H9 (cell line): ENCODE results near the gene PTPRC. TPM values are rescaled to one million over a fixed set of nuclear protein-coding genes. Genes with fewer than 3 reads are reported as not detected.

ENCODE experiments used
- DNase-seq: peaks from one replicate; pipeline ENCODE4 v3.0.0-alpha.2; 2017
- H2AFZ ChIP-seq: one replicate; pipeline ENCODE4 v1.6.1; 2013; ENCODE audit warnings: mild to moderate bottlenecking, low read length, control low read depth, moderate library complexity
- H2AK5ac ChIP-seq: 2 replicates; pipeline ENCODE4 v1.6.1; 2013; ENCODE audit warnings: low read length, control low read depth, mixed read lengths; ENCODE audit not compliant: insufficient read length
- H2BK120ac ChIP-seq: one replicate; pipeline ENCODE4 v1.6.1; 2013; ENCODE audit warnings: low read depth, mild to moderate bottlenecking, low read length, control low read depth, inconsistent platforms; ENCODE audit not compliant: poor library complexity, severe bottlenecking
- H2BK12ac ChIP-seq: 2 replicates; pipeline ENCODE4 v1.6.1; 2013; ENCODE audit warnings: low read length, control low read depth, mixed read lengths, low read depth; ENCODE audit not compliant: insufficient read length
- H2BK15ac ChIP-seq: 2 replicates; pipeline ENCODE4 v1.6.1; 2013; ENCODE audit warnings: low read depth, low read length, control low read depth
- H2BK20ac ChIP-seq: one replicate; pipeline ENCODE4 v1.6.1; 2013; ENCODE audit warnings: low read depth, mild to moderate bottlenecking, low read length, control low read depth, inconsistent platforms; ENCODE audit not compliant: poor library complexity, severe bottlenecking
- H2BK5ac ChIP-seq: 2 replicates; pipeline ENCODE4 v1.6.1; 2013; ENCODE audit warnings: low read length, control low read depth, mixed read lengths; ENCODE audit not compliant: insufficient read length
- H3K14ac ChIP-seq: 2 replicates; pipeline ENCODE4 v1.6.1; 2013; ENCODE audit warnings: low read length, control low read depth; ENCODE audit not compliant: insufficient read depth
- H3K18ac ChIP-seq: 2 replicates; pipeline ENCODE4 v1.6.1; 2013; ENCODE audit warnings: low read depth, mild to moderate bottlenecking, mixed read lengths, low read length, control low read depth; ENCODE audit not compliant: insufficient read length
- H3K23ac ChIP-seq: 2 replicates; pipeline ENCODE4 v1.6.1; 2013; ENCODE audit warnings: low read length, control low read depth, mixed read lengths, low read depth; ENCODE audit not compliant: insufficient read length
- H3K23me2 ChIP-seq: 2 replicates; pipeline ENCODE4 v1.6.1; 2013; ENCODE audit warnings: low read depth, mild to moderate bottlenecking, mixed read lengths, low read length, control low read depth; ENCODE audit not compliant: insufficient read length, poor library complexity, severe bottlenecking
- H3K27ac ChIP-seq: 2 replicates; pipeline ENCODE4 v1.5.1; 2013; ENCODE audit warnings: low read length, control low read depth, mixed read lengths, low read depth; ENCODE audit not compliant: insufficient read length
- H3K27me3 ChIP-seq: 2 replicates; pipeline ENCODE4 v1.6.1; 2013; ENCODE audit warnings: low read length, control low read depth, inconsistent platforms; ENCODE audit not compliant: insufficient read depth
- H3K4ac ChIP-seq: 2 replicates; pipeline ENCODE4 v1.6.1; 2013; ENCODE audit warnings: low read depth, mild to moderate bottlenecking, control low read depth, inconsistent platforms, low read length, moderate library complexity
- H3K4me1 ChIP-seq: 2 replicates; pipeline ENCODE4 v1.6.1; 2013; ENCODE audit warnings: low read length, control low read depth, inconsistent platforms; ENCODE audit not compliant: insufficient read depth
- H3K4me2 ChIP-seq: 2 replicates; pipeline ENCODE4 v1.6.1; 2013; ENCODE audit warnings: low read length, control low read depth, mixed read lengths; ENCODE audit not compliant: insufficient read length, insufficient read depth
- H3K56ac ChIP-seq: 2 replicates; pipeline ENCODE4 v1.6.1; 2013; ENCODE audit warnings: low read depth, mild to moderate bottlenecking, mixed read lengths, low read length, control low read depth; ENCODE audit not compliant: insufficient read length
- H3K79me1 ChIP-seq: 2 replicates; pipeline ENCODE4 v1.6.1; 2013; ENCODE audit warnings: low read depth, mild to moderate bottlenecking, moderate library complexity, low read length, control low read depth, inconsistent platforms; ENCODE audit not compliant: insufficient read depth, poor library complexity, severe bottlenecking
- H3K79me2 ChIP-seq: 2 replicates; pipeline ENCODE4 v1.6.1; 2013; ENCODE audit warnings: low read length, control low read depth, inconsistent platforms; ENCODE audit not compliant: insufficient read depth
- H3K9ac ChIP-seq: 2 replicates; pipeline ENCODE4 v1.6.1; 2013; ENCODE audit warnings: low read length, control low read depth, mixed read lengths; ENCODE audit not compliant: insufficient read length; ENCODE audit errors: extremely low read depth
- H3K9me3 ChIP-seq: one replicate; pipeline ENCODE4 v1.6.1; 2013; ENCODE audit warnings: low read depth, low read length, inconsistent platforms; ENCODE audit not compliant: control insufficient read depth
- H3T11ph ChIP-seq: one replicate; pipeline ENCODE4 v1.6.1; 2013; ENCODE audit warnings: mild to moderate bottlenecking, low read length, control low read depth, inconsistent platforms
- H4K20me1 ChIP-seq: one replicate; pipeline ENCODE4 v1.6.1; 2013; ENCODE audit not compliant: control insufficient read depth, insufficient read length, insufficient read depth
- H4K5ac ChIP-seq: 2 replicates; pipeline ENCODE4 v1.6.1; 2013; ENCODE audit warnings: low read depth, mild to moderate bottlenecking, mixed read lengths, low read length, control low read depth; ENCODE audit not compliant: insufficient read length
- H4K8ac ChIP-seq: replicated peaks from 2 replicates; pipeline ENCODE4 v1.6.1; 2013; ENCODE audit warnings: low read length, control low read depth, mixed read lengths, low read depth; ENCODE audit not compliant: insufficient read length
- H4K91ac ChIP-seq: 2 replicates; pipeline ENCODE4 v1.6.1; 2013; ENCODE audit warnings: low read depth, mild to moderate bottlenecking, moderate library complexity, mixed read lengths, low read length, control low read depth; ENCODE audit not compliant: insufficient read length
- H3K27ac Mint-ChIP-seq, 3 experiments: 2 replicates in 2 of 3; 3 replicates in 1 of 3; pipeline ENCODE4 v1.8.0; 2020 to 2021; ENCODE audit warnings: mixed read lengths in 3 of 3, mild to moderate bottlenecking in 1 of 3, moderate library complexity in 1 of 3
- H3K27me3 Mint-ChIP-seq: 2 replicates; pipeline ENCODE4 v1.8.0; 2021; ENCODE audit warnings: low read depth, mild to moderate bottlenecking, moderate library complexity, mixed read lengths
- H3K36me3 Mint-ChIP-seq, 3 experiments: 2 replicates in 2 of 3; 3 replicates in 1 of 3; pipeline ENCODE4 v1.8.0; 2020 to 2021; ENCODE audit warnings: low read depth in 3 of 3, mixed read lengths in 3 of 3; ENCODE audit not compliant: insufficient read depth in 1 of 3
- H3K4me1 Mint-ChIP-seq, 2 experiments: 2 replicates each; pipeline ENCODE4 v1.8.0; 2020; ENCODE audit warnings: mixed read lengths in 2 of 2
- H3K4me3 Mint-ChIP-seq, 2 experiments: 2 replicates in 1 of 2; 3 replicates in 1 of 2; pipeline ENCODE4 v1.8.0; 2020 to 2021; ENCODE audit warnings: mild to moderate bottlenecking in 2 of 2, mixed read lengths in 2 of 2, moderate library complexity in 1 of 2
- H3K9me3 Mint-ChIP-seq, 2 experiments: 2 replicates in 1 of 2; 3 replicates in 1 of 2; pipeline ENCODE4 v1.8.0; 2020; ENCODE audit warnings: mild to moderate bottlenecking in 2 of 2, mixed read lengths in 2 of 2, moderate library complexity in 1 of 2
- CTCF ChIP-seq: fragments of 200-600 bp; sonication (generic); conservative IDR thresholded peaks from 3 replicates; pipeline ENCODE4 v1.8.0; 2021; ENCODE audit warnings: antibody characterized with exemption, mild to moderate bottlenecking
- WGBS: extraction: QIAGEN DNeasy Blood & Tissue Kit; methylation state at CpG from one replicate; pipeline ENCODE4 v1.1.7; 2013; ENCODE audit warnings: missing lambda C conversion rate, low lambda C conversion rate, mixed read lengths; ENCODE audit not compliant: insufficient read length; ENCODE audit errors: extremely low coverage; 5-methylcytosine and 5-hydroxymethylcytosine counted together
- total RNA-seq: library from RNA; stranded (reverse); gene quantifications from 2 replicates; pipeline ENCODE4 v1.2.1, GENCODE V29; 2021

The PTPRC gene
- total RNA-seq, 1 experiment from 2014 or later = not detected

DNA sequence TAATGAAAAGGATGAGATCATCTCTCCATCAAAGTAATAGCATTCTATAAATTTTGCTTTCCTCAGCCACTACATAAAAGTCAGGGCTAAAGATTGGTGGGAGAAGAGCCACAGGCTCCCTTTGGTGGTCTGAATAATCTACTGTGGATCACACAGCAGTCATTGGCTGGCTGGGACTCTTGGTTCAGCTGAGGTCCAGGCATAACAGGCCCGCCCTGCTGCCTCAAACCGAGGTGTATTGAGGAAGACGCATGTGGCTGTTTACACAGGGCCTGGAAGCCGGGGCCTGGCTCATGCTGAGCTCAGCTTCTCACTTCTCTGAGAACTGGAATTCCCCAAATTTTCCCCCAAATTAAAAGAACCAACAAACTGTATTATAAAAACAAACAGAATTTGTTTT is 139.2 kb downstream of the PTPRC start:
- H3K4me3 Mint-ChIP-seq = no peak overlapping the region
- H4K5ac ChIP-seq = no peak overlapping the region

More for the DNA sequence above, 139.2 kb downstream of the PTPRC start:
- Histone ChIP-seq H3K14ac (no peak overlapping the region), H3K23ac (no peak overlapping the region), H2AFZ (no peak overlapping the region), H3K9me3 (no peaks in the 10 kb centered on the region), H2BK120ac (no peak overlapping the region), H3K4me1 (no peaks in the 10 kb centered on the region), H3K18ac (no peak overlapping the region), H4K20me1 (no peaks in the 10 kb centered on the region), H3K4ac (no peak overlapping the region), H3K4me2 (no peak overlapping the region), H3K9ac (no peak overlapping the region), H3K79me1 (no peaks in the 10 kb centered on the region), H3K79me2 (no peaks in the 10 kb centered on the region), H2BK12ac (no peak overlapping the region), H3T11ph (no peak overlapping the region), H3K27me3 (no peaks in the 10 kb centered on the region), H2BK20ac (no peak overlapping the region), H3K23me2 (no peaks in the 10 kb centered on the region), H3K27ac (no peak overlapping the region), H2BK15ac (no peak overlapping the region), H4K8ac (no peak overlapping the region), H3K56ac (no peak overlapping the region), H2BK5ac (no peak overlapping the region), H2AK5ac (no peak overlapping the region), H4K91ac (no peak overlapping the region)
- no peak for DNase-seq
- Mint-ChIP-seq H3K9me3 (no peaks in the 10 kb centered on the region), H3K36me3 (no peaks in the 10 kb centered on the region), H3K4me1 (peaks cover 10% of the 10 kb centered on the region in 2 experiments), H3K27me3 (no peaks in the 10 kb centered on the region), H3K27ac (no peak overlapping the region)
- TF ChIP-seq CTCF = no peak
- no CpG with 5 or more reads among the region's 4 CpGs for WGBS
